Mammary epithelial cell (primary cell): ENCODE data around the gene ZSWIM3.

ENCODE experiments used
- EZH2 ChIP-seq: IDR thresholded peaks from 2 replicates; pipeline ENCODE4 v1.6.1; 2012; ENCODE audit warnings: low read length, inconsistent platforms, borderline replicate concordance
- TF ChIP-seq, protein P1 (sequence below), 2 donors: IDR thresholded peaks in 1 of 2; conservative IDR thresholded peaks in 1 of 2; 2 replicates each; pipeline ENCODE4 v1.5.1; 2011 to 2012; ENCODE audit warnings: inconsistent platforms in 2 of 2, low read length in 2 of 2, mild to moderate bottlenecking in 2 of 2, control low read depth in 1 of 2, low read depth in 1 of 2; ENCODE audit not compliant: insufficient read depth in 1 of 2; ENCODE audit errors: extremely low read depth in 1 of 2

GRCh38 chr20:45893831-45894230 is 36.4 kb downstream of the ZSWIM3 start:
- TF ChIP-seq, protein P1, sequence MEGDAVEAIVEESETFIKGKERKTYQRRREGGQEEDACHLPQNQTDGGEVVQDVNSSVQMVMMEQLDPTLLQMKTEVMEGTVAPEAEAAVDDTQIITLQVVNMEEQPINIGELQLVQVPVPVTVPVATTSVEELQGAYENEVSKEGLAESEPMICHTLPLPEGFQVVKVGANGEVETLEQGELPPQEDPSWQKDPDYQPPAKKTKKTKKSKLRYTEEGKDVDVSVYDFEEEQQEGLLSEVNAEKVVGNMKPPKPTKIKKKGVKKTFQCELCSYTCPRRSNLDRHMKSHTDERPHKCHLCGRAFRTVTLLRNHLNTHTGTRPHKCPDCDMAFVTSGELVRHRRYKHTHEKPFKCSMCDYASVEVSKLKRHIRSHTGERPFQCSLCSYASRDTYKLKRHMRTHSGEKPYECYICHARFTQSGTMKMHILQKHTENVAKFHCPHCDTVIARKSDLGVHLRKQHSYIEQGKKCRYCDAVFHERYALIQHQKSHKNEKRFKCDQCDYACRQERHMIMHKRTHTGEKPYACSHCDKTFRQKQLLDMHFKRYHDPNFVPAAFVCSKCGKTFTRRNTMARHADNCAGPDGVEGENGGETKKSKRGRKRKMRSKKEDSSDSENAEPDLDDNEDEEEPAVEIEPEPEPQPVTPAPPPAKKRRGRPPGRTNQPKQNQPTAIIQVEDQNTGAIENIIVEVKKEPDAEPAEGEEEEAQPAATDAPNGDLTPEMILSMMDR (conservative IDR thresholded peaks at IDR 0.05 in 1 of 2, IDR thresholded peaks at IDR 0.05 in 1 of 2; ENCODE audit: extremely low read depth in 1 of 2, insufficient read depth in 1 of 2, low read depth in 1 of 2, low read length in 2 of 2): no peak
- TF ChIP-seq EZH2: no peak
